Activated CD4-positive, alpha-beta T cell treated with anti-CD3 and anti-CD28 coated beads, Interleukin-2, amount 10 ng/mL, durations not matched to agents 7 days and 5 days (primary cell): ENCODE data around the gene ZNF277. TPM values are rescaled to one million over a fixed set of nuclear protein-coding genes. Genes with fewer than 3 reads are reported as not detected.
"Not testable (repeated sequence)": the region's sequence is repeated elsewhere in the genome, so short reads cannot be mapped to it uniquely, and the experiment has no call there.

Experiments
- CTCF ChIA-PET: fragments of 350-600 bp; sonication (Branson Sonifier 250); formaldehyde crosslinking; loops from one replicate; lab custom pipeline; 2021; ENCODE audit warnings: antibody characterized with exemption; lab: Charles Lee
- POLR2A ChIA-PET: fragments of 350-600 bp; sonication (Branson Sonifier 250); formaldehyde crosslinking; loops from one replicate; lab custom pipeline; 2021; ENCODE audit warnings: antibody characterized with exemption; lab: Charles Lee
- DNase-seq: peaks from one replicate; pipeline ENCODE4 v3.0.0-alpha.2; 2020
- H3K27ac Mint-ChIP-seq: one replicate; pipeline ENCODE4 v1.8.0; 2021; ENCODE audit warnings: mild to moderate bottlenecking, moderate library complexity, mixed read lengths
- H3K27me3 Mint-ChIP-seq: one replicate; pipeline ENCODE4 v1.8.0; 2021; ENCODE audit warnings: mixed read lengths
- H3K36me3 Mint-ChIP-seq: one replicate; pipeline ENCODE4 v1.8.0; 2021; ENCODE audit warnings: low read depth, mixed read lengths
- H3K4me1 Mint-ChIP-seq: one replicate; pipeline ENCODE4 v1.8.0; 2021; ENCODE audit warnings: mixed read lengths
- H3K4me3 Mint-ChIP-seq: one replicate; pipeline ENCODE4 v1.8.0; 2021; ENCODE audit warnings: mild to moderate bottlenecking, moderate library complexity, mixed read lengths
- H3K9me3 Mint-ChIP-seq: one replicate; pipeline ENCODE4 v1.8.0; 2021; ENCODE audit warnings: mixed read lengths
- total RNA-seq, 2 experiments: library from RNA; stranded (reverse); gene quantifications; one replicate each; pipeline ENCODE4 v1.2.3, GENCODE V29; 2021

The ZNF277 gene
- total RNA-seq, 2 experiments from 2014 or later, result 21.2 to 21.5 TPM

DNA sequence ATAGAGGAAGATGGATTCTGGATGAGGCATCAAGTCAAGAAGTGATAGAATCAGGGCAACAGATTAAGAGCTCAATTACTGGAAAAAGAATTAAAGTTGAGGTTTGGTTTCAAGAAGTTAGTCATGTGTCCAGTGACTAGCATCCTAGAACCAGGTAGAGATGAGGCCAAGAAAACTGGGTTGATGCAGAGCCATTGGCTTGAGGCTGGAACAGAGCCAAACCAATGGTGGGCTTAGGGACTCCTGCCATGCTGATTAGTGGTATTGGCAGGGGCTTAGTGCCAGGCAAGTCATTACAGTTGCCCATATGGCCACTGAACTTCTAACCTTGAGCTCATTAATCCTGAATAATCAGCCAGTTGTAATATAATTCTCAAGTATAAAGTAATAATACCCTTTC lies 18.5 kb downstream of the ZNF277 start:
- Mint-ChIP-seq H3K27ac (no peak overlapping the region), H3K27me3 (no peaks in the 10 kb centered on the region), H3K4me3 (no peak overlapping the region), H3K4me1 (no peaks in the 10 kb centered on the region), H3K36me3 (peaks cover 6% of the 10 kb centered on the region), H3K9me3 (no peaks in the 10 kb centered on the region)
- ChIA-PET POLR2A (no interaction called here), CTCF (no interaction called here)
- DNase-seq, result no peak

GRCh38 chr7:112226701-112227276 lies 20.3 kb downstream of the ZNF277 start:
- Mint-ChIP-seq H3K4me1 (no peaks in the 10 kb centered on the region), H3K27ac (no peak overlapping the region), H3K36me3 (peaks cover 4% of the 10 kb centered on the region), H3K27me3 (no peaks in the 10 kb centered on the region), H3K4me3 (no peak overlapping the region), H3K9me3 (no peaks in the 10 kb centered on the region)
- ChIA-PET POLR2A (no interaction called here), CTCF (no interaction called here)
- no peak for DNase-seq

GRCh38 chr7:112228632-112229031 lies 22.1 kb downstream of the ZNF277 start:
- CTCF ChIA-PET, result no interaction called here
- Mint-ChIP-seq H3K9me3 (peaks cover 3% of the 10 kb centered on the region), H3K27ac (no peak overlapping the region), H3K4me3 (no peak overlapping the region), H3K36me3 (peaks cover 1% of the 10 kb centered on the region), H3K27me3 (no peaks in the 10 kb centered on the region), H3K4me1 (no peaks in the 10 kb centered on the region)
- POLR2A ChIA-PET, result no interaction called here
- no peak for DNase-seq

DNA sequence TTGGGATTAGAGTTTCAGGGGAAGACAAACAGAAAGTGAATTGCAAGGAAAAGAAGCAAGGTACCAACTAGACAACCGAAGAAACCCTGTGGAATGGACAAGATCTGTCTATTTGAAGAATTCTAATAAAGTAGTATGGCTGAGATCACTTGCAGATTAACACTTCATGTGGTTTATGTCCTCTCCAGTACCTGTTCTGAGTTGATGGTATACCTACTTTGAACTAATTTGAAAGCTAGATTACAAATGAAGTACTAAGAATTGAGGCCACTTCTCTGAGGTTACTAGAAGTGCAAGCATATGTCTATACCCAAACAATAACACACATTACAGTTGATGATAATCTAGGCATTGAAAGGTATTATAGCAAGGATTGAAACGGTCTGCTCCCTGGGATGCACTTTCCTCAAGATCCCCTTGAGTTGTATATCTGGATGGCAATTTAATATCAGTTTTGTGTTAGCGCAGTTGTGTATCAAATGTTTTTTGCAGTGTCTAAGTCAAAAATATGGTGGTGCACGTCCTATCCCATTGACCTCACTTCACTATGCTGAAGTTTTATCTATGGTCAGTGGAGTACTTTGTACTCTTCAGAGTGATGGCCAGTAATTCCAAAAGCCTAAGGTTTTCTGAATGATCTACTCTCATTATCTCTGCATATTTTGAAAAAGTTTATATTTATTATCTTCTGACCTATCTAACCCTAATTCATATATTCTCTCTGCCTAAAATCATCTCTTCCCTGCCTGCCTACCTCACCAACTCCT lies 25.9 kb downstream of the ZNF277 start:
- H3K27me3 Mint-ChIP-seq, result no peaks in the 10 kb centered on the region
- ChIA-PET POLR2A (no interaction called here), CTCF (no interaction called here)
- H3K27ac Mint-ChIP-seq, result no peak overlapping the region
- H3K9me3 Mint-ChIP-seq, result peaks cover 3% of the 10 kb centered on the region
- H3K36me3 Mint-ChIP-seq, result peaks cover 3% of the 10 kb centered on the region
- H3K4me3 Mint-ChIP-seq, result no peak overlapping the region
- no peak for DNase-seq
- no peaks in the 10 kb centered on the region for H3K4me1 Mint-ChIP-seq

GRCh38 chr7:112233048-112233697 lies 26.7 kb downstream of the ZNF277 start:
- ChIA-PET POLR2A (no interaction called here), CTCF (no interaction called here)
- Mint-ChIP-seq H3K27me3 (no peaks in the 10 kb centered on the region), H3K36me3 (peaks cover 3% of the 10 kb centered on the region), H3K4me3 (no peak overlapping the region), H3K4me1 (no peaks in the 10 kb centered on the region), H3K9me3 (peaks cover 5% of the 10 kb centered on the region), H3K27ac (no peak overlapping the region)
- DNase-seq, result no peak

GRCh38 chr7:112234147-112234546 lies 27.7 kb downstream of the ZNF277 start:
- DNase-seq, result no peak
- H3K27ac Mint-ChIP-seq, result no peak overlapping the region
- no peaks in the 10 kb centered on the region for H3K4me1 Mint-ChIP-seq
- peaks cover 3% of the 10 kb centered on the region for H3K36me3 Mint-ChIP-seq
- H3K27me3 Mint-ChIP-seq, result no peaks in the 10 kb centered on the region
- peaks cover 8% of the 10 kb centered on the region for H3K9me3 Mint-ChIP-seq
- H3K4me3 Mint-ChIP-seq, result no peak overlapping the region
- ChIA-PET POLR2A (no interaction called here), CTCF (no interaction called here)

- ChIA-PET CTCF (no interaction called here), POLR2A (no interaction called here)
- DNase-seq, result no peak
- Mint-ChIP-seq H3K27me3 (no peaks in the 10 kb centered on the region), H3K36me3 (peaks cover 8% of the 10 kb centered on the region), H3K9me3 (peaks cover 14% of the 10 kb centered on the region), H3K27ac (no peak overlapping the region), H3K4me3 (no peak overlapping the region), H3K4me1 (no peaks in the 10 kb centered on the region)
These were observed 30.1 kb downstream of the ZNF277 start for GRCh38 chr7:112236597-112236996.

- CTCF ChIA-PET, result no interaction called here
- H3K9me3 Mint-ChIP-seq, result peaks cover 11% of the 10 kb centered on the region
- H3K4me1 Mint-ChIP-seq, result no peaks in the 10 kb centered on the region
- H3K27me3 Mint-ChIP-seq, result no peaks in the 10 kb centered on the region
- DNase-seq, result no peak
- peaks cover 7% of the 10 kb centered on the region for H3K36me3 Mint-ChIP-seq
- POLR2A ChIA-PET, result no interaction called here
- no peak overlapping the region for H3K27ac Mint-ChIP-seq
- H3K4me3 Mint-ChIP-seq, result no peak overlapping the region
These were observed 31.8 kb downstream of the ZNF277 start for GRCh38 chr7:112238330-112238729.

DNA sequence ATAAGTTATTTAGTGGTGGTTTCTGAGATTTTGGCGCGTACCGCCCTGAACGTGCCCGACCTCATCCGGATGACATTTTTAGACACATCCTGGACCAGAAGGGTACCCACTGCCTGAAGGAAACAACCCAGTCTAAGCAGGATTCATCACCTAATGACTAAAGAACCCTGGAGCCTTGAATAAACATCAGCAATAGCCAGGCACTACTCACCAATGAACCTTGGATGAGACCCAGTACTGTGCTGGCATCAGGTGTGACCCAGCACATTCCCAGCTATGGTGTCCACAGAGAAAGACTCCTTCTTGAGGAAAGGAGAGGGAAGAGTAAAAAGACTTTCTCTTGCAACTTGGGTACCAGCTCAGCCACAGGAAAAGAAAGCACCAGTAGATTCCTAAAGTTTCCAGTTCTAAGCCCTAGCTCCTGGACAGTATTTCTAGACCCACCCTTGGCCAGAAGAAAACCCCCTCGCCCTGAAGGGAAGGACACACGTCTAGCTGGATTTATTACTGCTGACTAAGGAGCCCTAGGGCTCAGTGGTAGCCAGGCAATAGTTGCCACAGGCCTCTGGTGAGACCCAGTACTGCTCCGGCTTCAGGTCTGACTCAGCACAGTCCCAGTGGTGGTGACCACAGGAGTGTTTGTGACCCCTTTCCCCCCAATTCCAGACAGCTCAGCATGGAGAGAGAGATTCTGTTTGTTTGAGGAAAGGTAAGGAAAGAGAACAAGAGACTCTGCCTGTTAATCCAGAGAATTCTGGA lies 32.5 kb downstream of the ZNF277 start:
- H3K9me3 Mint-ChIP-seq, result peaks cover 11% of the 10 kb centered on the region
- no peak overlapping the region for H3K27ac Mint-ChIP-seq
- peaks cover 7% of the 10 kb centered on the region for H3K36me3 Mint-ChIP-seq
- no peak overlapping the region for H3K4me3 Mint-ChIP-seq
- CTCF ChIA-PET, result no interaction called here
- no peaks in the 10 kb centered on the region for H3K27me3 Mint-ChIP-seq
- DNase-seq, result no peak
- POLR2A ChIA-PET, result no interaction called here
- no peaks in the 10 kb centered on the region for H3K4me1 Mint-ChIP-seq

DNA sequence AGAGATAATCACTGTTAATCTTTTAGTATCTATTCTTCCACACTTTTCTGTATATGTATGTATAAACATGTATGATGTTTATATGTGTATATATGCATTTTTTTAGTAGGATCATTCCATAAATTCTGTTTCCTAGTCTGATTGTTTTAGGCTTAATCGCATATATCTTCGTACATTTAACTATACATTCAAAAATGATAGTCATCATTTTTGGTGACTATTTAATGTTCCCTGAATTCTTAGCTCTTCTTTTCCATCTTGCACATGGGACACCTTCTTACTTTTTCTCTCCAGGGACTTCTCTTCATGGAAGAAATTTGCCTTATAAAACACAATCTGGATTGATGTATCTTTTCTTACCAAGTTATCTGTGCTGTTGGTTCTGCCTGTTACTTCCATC lies 42.1 kb downstream of the ZNF277 start:
- DNase-seq, result no peak
- no peaks in the 10 kb centered on the region for H3K36me3 Mint-ChIP-seq
- ChIA-PET POLR2A (no interaction called here), CTCF (no interaction called here)
- no peak overlapping the region for H3K4me3 Mint-ChIP-seq
- no peaks in the 10 kb centered on the region for H3K9me3 Mint-ChIP-seq
- no peaks in the 10 kb centered on the region for H3K27me3 Mint-ChIP-seq
- H3K4me1 Mint-ChIP-seq, result peaks cover 7% of the 10 kb centered on the region
- no peak overlapping the region for H3K27ac Mint-ChIP-seq

DNA sequence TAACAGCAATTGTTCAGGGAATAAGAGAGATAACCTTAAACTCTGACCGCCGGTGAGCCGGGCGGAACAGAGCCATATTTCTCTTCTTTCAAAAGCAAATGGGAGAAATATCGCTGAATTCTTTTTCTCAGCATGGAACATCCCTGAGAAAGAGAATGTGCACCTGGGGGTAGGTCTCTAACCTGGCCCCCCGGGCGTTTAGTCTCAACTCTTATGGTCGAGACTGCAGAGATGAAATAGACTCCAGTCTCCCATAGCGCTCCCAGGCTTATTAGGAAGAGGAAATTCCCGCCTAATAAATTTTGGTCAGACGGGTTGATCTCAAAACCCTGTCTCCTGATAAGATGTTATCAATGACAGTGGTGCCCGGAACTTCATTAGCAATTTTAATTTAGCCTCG lies 43.5 kb downstream of the ZNF277 start:
- H3K27ac Mint-ChIP-seq, H3K36me3 Mint-ChIP-seq, POLR2A ChIA-PET, H3K27me3 Mint-ChIP-seq, H3K9me3 Mint-ChIP-seq, H3K4me1 Mint-ChIP-seq, H3K4me3 Mint-ChIP-seq, DNase-seq, CTCF ChIA-PET: not testable (repeated sequence)

DNA sequence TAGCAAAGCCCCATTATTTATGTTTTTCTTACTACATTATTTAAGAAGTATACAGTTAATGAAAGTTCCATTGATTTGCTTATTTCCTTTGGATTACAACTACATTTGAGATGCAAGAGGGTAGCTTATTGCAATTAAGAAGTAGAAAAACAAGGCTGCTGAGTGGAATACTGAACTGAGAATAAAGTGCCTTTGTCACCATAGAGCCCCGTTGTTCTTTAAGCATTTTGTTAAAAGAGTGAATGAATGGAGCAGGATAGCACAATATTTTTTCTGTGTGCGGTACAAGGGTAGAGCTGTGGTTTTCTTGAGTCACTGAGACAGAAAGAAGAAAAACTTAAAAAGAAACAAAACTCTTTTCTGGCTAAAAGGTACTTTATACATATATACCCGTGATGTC lies 45.6 kb downstream of the ZNF277 start:
- Mint-ChIP-seq H3K36me3 (no peaks in the 10 kb centered on the region), H3K4me1 (peaks cover 9% of the 10 kb centered on the region), H3K27me3 (no peaks in the 10 kb centered on the region), H3K4me3 (no peak overlapping the region), H3K27ac (no peak overlapping the region), H3K9me3 (no peaks in the 10 kb centered on the region)
- ChIA-PET POLR2A (no interaction called here), CTCF (no interaction called here)
- DNase-seq, result no peak

- Mint-ChIP-seq H3K27me3 (no peaks in the 10 kb centered on the region), H3K9me3 (no peaks in the 10 kb centered on the region), H3K36me3 (no peaks in the 10 kb centered on the region), H3K27ac (no peak overlapping the region), H3K4me3 (no peak overlapping the region), H3K4me1 (peaks cover 9% of the 10 kb centered on the region)
- POLR2A ChIA-PET, result no interaction called here
- CTCF ChIA-PET, result no interaction called here
- no peak for DNase-seq
These were observed 46.2 kb downstream of the ZNF277 start for GRCh38 chr7:112252691-112253090.
